Left lung (tissue), 10 donors: Measurements from ENCODE around the gene POM121L2. TPM values are rescaled to one million over a fixed set of nuclear protein-coding genes. Genes with fewer than 3 reads are reported as not detected.
A peak's percentile ranks its signal among the peaks of the same experiment; 100 is the strongest.

Source experiments
- ATAC-seq: fragments of 200-7000 bp; cut with Tn5 transposase; one replicate; pipeline ENCODE4 v1.9.1; 2020; ENCODE audit warnings: moderate library complexity
- DNase-seq, 4 donors: peaks; one replicate each; pipeline ENCODE4 v3.0.0-alpha.2; 2013 to 2020
- H3K27ac ChIP-seq, 2 donors: fragments of 200-600 bp; sonication (generic) in 1 of 2; one replicate each; pipeline versions ENCODE4 v1.5.0 to v1.8.0; 2020 to 2021
- H3K27me3 ChIP-seq, 2 donors: fragments of 200-600 bp; sonication (generic) in 1 of 2; one replicate each; pipeline versions ENCODE4 v1.5.0 to v1.8.0; 2020 to 2021
- H3K36me3 ChIP-seq, 2 donors: fragments of 200-600 bp; sonication (generic) in 1 of 2; one replicate each; pipeline versions ENCODE4 v1.5.0 to v1.8.0; 2020 to 2021
- H3K4me1 ChIP-seq, 2 donors: fragments of 200-600 bp; one replicate each; pipeline ENCODE4 v1.8.0; 2021
- H3K4me3 ChIP-seq, 2 donors: fragments of 200-600 bp; sonication (generic) in 1 of 2; one replicate each; pipeline versions ENCODE4 v1.5.0 to v1.8.0; 2020 to 2021; ENCODE audit warnings: mild to moderate bottlenecking in 1 of 2
- H3K9me3 ChIP-seq, 2 donors: fragments of 200-600 bp; sonication (generic) in 1 of 2; one replicate each; pipeline versions ENCODE4 v1.5.0 to v1.8.0; 2020 to 2021
- intact Hi-C, 2 donors: fragments of 100-400 bp; cut with DNase I; formaldehyde crosslinking; loops; one replicate each; pipeline versions ENCODE4 v1.11.2 to v1.14.2; 2022
- polyA plus RNA-seq, 6 donors: library from polyadenylated mRNA; unstranded; fragments of 120-200 nt; gene quantifications; one replicate each; pipeline ENCODE4 v1.2.1, GENCODE V29; 2013; ENCODE audit not compliant: insufficient read length in 6 of 6
- total RNA-seq, 2 donors: library from RNA; stranded (reverse); fragmentation: NEBNext Ultra II Directional; extraction: Animal tissue kit (Norgen Biotek cat#: 25700); gene quantifications; one replicate each; pipeline ENCODE4 v1.2.1, GENCODE V29; 2021
- TF ChIP-seq, protein P1 (sequence below), 2 donors: fragments of 200-600 bp; sonication (generic) in 1 of 2; IDR thresholded peaks; one replicate each; pipeline versions ENCODE4 v1.5.0 to v1.8.0; 2021; ENCODE audit warnings: antibody characterized with exemption in 2 of 2
- donor health status: DM: no; HTN: yes; CAD: no.
- donor health status: DM: no; HTN: no; CAD: no.

POM121L2 gene
- total and polyA plus RNA-seq, 8 donors, result 0.10 TPM; not detected in 7

DNA sequence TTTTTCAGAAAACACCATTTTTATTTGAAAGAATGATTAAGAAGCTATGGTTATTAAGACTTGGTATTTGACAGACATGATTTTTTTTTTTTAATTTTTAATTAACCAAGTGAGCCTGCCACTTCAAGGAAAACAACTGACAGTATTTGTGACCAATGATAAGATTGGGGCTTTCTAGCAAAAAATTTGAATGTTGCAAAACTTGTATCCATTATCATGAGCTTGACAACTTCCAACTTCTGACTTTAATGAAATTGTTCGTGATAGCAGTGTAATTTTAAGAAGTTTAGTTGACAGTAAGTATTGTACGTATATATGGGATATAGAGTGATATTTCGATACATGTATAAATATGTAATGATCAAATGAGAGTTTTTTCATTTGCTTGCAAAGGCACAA lies 21.6 kb upstream of the POM121L2 start:
- no peaks in the 10 kb centered on the region for H3K9me3 ChIP-seq
- H3K27me3 ChIP-seq, result peaks cover 5 to 72% of the 10 kb centered on the region in 2 donors
- H3K27ac ChIP-seq, result no peak overlapping the region
- DNase-seq (peak in 1 of 4 donors; percentile 3), ATAC-seq (no peak)
- no peak overlapping the region for H3K4me3 ChIP-seq
- intact Hi-C loops, result no loop called here
- TF ChIP-seq, protein P1, sequence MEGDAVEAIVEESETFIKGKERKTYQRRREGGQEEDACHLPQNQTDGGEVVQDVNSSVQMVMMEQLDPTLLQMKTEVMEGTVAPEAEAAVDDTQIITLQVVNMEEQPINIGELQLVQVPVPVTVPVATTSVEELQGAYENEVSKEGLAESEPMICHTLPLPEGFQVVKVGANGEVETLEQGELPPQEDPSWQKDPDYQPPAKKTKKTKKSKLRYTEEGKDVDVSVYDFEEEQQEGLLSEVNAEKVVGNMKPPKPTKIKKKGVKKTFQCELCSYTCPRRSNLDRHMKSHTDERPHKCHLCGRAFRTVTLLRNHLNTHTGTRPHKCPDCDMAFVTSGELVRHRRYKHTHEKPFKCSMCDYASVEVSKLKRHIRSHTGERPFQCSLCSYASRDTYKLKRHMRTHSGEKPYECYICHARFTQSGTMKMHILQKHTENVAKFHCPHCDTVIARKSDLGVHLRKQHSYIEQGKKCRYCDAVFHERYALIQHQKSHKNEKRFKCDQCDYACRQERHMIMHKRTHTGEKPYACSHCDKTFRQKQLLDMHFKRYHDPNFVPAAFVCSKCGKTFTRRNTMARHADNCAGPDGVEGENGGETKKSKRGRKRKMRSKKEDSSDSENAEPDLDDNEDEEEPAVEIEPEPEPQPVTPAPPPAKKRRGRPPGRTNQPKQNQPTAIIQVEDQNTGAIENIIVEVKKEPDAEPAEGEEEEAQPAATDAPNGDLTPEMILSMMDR (IDR thresholded peaks at IDR 0.05), result no peak
- H3K4me1 ChIP-seq, result no peaks in the 10 kb centered on the region
- no peaks in the 10 kb centered on the region for H3K36me3 ChIP-seq

DNA sequence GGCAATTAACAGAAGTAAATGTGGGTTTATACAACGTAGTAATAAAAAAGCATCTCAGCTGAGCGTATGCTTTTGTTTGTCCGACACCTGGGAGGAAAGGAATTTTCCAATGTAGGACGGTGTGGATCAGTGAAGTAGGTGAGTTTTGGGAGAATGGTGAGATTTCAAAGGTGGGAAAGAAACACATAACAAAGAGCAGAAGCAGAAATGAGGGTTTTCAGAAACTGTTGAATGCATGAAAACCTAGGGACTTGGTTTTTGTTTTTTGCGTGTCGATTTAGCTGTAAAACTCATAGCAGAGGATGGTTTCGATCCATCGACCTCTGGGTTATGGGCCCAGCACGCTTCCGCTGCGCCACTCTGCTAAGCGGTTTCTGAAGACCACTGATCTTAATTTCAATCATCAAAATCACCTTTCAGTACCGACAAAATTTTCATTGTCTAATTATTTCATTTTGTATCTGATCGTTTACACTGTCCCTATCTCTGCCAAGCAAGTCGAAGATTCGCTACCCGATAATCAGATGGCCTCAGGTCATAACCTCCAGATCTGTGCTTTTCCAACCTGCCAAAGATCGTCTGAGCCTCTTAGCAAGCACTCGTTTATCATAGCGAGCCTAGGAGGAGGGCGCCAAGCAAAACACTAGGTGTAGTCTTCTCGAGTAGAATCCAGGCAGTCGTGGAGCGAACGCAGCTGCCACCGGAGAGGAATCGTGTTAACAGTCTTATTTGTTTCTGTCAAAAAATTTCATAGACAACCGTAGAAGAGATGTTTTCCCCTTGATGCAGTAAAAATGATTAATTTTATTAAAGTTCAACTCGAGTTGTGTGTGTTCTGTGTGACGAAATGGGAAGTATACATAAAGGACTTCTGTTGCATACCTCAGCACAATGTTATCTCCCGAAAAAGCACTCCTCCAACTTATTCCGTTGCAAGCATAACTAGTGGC lies 20.9 kb upstream of the POM121L2 start:
- Histone ChIP-seq H3K27ac (no peak overlapping the region), H3K4me1 (no peaks in the 10 kb centered on the region), H3K9me3 (no peaks in the 10 kb centered on the region), H3K4me3 (no peak overlapping the region), H3K36me3 (no peaks in the 10 kb centered on the region), H3K27me3 (peaks cover 5 to 71% of the 10 kb centered on the region in 2 donors)
- intact Hi-C loops, result no loop called here
- TF ChIP-seq, protein P1 (IDR thresholded peaks at IDR 0.05), result no peak
- ATAC-seq, result no peak
- peak in 2 of 4 donors; percentile 5 to 20 for DNase-seq

DNA sequence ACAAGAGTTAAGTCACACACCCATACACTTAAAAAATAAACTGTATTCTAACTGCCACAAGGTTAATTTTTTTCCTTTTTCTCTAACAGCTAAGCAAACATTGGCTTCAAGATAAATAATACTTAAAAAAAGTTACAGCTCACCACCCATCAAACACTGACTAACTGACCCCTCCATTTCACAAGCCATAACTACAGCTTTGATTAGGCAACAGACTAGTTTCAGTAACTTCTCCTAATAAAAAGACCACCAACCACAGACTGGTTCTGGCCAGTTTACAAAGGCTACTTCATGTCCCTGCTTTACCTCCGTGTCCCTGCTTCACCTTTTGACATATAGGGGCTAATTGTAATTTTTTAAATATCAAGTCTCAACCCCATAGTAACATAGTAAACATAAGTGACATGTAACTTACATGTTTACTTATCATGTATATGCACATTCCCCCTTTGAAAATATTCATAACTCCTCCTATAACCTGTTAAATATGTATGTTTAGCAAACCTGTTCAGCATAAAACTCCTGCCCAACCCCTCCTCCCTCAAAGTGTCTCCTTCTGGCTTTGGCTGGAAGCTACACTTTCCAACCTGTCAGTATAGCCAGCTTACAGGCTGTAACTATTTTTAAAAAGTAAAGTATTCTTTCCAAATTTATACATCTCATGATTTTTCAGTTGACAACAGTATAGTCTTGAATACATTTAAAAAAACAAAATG lies 15.1 kb upstream of the POM121L2 start:
- DNase-seq, result no peak
- intact Hi-C loops, result no loop called here
- peaks cover 0 to 63% of the 10 kb centered on the region in 2 donors for H3K27me3 ChIP-seq
- no peaks in the 10 kb centered on the region for H3K36me3 ChIP-seq
- H3K4me3 ChIP-seq, result no peak overlapping the region
- no peaks in the 10 kb centered on the region for H3K4me1 ChIP-seq
- no peak for ATAC-seq
- H3K27ac ChIP-seq, result no peak overlapping the region
- no peaks in the 10 kb centered on the region for H3K9me3 ChIP-seq
- TF ChIP-seq, protein P1 (IDR thresholded peaks at IDR 0.05), result no peak

DNA sequence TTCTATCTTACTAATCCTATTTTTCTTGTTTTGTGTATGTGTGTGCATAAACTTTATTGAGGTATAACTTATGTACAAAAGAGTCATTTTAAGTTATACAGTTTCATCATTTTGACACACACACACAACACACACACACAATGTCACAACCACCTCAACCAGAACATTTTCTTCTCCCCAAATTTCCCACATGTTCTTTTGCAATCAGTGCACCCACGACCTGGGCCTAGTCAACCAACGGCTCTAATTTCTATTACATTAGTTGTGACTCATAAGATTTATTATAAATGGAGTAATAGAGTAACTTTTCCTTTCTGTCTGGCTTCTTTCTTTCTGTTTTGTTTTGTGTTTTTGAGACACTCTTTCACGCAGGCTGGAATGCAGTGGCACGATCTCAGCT lies 9.8 kb upstream of the POM121L2 start:
- Histone ChIP-seq H3K27ac (no peak overlapping the region), H3K4me1 (no peaks in the 10 kb centered on the region), H3K9me3 (no peaks in the 10 kb centered on the region), H3K36me3 (no peaks in the 10 kb centered on the region), H3K27me3 (peaks cover 0 to 31% of the 10 kb centered on the region in 2 donors), H3K4me3 (no peak overlapping the region)
- intact Hi-C loops, result no loop called here
- ATAC-seq, result no peak
- TF ChIP-seq, protein P1 (IDR thresholded peaks at IDR 0.05), result no peak
- no peak for DNase-seq

DNA sequence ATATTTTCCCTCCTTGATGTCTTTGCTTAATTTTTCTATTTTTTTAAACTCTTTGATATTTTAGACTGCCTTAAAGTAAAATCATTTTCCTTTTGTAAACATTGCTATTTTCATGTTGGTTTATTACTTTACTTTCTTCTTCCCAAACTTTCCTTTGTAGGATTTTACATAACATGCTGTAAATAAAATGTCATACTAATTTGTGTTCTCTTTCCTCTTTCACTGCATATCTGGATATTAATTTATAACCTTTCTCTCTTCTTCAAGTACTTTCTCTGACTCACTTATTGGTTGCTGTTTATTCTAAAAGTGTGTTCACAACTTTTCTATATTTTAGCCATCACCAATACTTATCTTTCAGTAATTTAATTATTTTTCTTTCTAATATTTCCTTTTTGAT lies 9.3 kb upstream of the POM121L2 start:
- TF ChIP-seq, protein P1 (IDR thresholded peaks at IDR 0.05), result no peak
- ATAC-seq, result no peak
- H3K4me3 ChIP-seq, result no peak overlapping the region
- H3K4me1 ChIP-seq, result no peaks in the 10 kb centered on the region
- H3K27me3 ChIP-seq, result peaks cover 0 to 36% of the 10 kb centered on the region in 2 donors
- no peaks in the 10 kb centered on the region for H3K9me3 ChIP-seq
- intact Hi-C loops, result no loop called here
- no peak for DNase-seq
- H3K27ac ChIP-seq, result no peak overlapping the region
- H3K36me3 ChIP-seq, result no peaks in the 10 kb centered on the region
